Measurements from ENCODE around the gene DKC1.

DKC1 gene

DNA sequence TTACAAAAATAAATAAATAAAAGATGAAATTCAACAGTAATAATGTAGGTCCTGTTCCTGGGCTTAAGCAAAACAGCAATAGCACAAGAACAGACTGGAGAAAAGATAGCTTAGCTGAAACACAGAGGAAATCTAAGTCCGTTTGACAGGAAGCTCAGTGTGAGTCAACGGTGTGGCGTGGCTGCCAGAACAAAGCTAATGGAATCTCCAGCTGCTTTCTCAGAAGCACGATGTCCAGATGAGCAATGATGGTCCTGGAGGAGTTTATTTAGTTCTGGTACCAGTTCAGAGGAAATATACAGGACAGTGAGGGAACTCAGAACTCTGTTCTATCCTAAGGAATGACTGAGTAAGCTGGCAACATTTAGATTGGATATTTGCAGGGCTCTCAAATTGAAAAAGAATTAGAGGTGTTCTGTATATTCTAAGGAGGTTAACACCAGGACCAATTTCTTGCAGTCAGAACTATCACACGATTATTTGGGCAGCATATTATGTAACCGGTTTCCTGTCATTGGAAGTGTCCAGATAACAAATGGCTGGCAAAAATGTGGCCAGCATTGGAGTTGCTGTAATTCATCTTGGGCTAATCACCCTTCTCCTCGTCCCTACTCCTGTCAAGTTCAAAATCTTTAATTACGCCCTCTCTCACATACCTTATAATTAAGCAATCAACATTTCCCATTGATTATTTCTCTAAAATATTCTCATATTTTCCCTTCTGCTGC lies 24.5 kb upstream of the DKC1 start:
- peak; percentile 29 to 67 for DNase-seq

DNA sequence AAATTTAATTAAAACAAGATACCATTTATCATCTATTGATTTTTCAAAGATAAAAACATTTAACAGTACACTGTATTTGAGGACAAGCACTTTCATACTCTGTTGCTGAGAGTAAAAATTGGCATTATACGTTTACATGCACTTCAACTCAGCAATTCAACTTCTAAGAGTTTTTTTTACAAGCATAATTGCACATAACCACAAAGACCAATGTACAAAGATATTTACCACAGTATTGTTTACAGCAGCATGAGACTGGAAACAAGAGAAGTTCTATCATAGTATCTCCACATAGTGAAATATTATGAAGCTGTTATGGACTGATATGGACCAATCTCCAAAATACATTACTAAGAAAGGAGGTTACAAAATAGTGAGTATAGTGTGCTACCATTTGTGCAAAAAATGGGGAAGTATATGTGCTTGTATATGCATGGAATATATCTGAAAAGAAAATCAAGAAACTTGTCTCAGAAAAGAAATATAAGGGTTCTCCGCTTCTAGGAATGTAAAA lies 22.7 kb upstream of the DKC1 start:
- no peak for DNase-seq

DNA sequence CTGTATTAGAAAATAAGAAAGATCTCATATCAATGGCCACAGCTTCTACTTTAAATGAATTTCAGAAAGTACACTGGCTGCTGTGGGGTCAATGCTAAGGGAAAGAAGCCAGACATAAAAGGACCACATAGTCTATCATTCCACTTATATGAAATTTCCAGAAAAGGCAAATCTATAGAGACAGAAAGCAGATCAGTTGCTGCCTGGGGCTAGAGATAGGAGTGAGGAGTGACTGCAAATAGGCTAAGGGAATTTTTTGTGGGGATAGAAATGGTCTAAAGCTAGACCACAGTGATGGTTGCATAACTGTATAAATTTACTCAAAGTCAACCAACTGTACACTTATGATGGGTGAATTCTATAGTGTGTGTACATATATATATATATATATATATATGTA lies 20.1 kb upstream of the DKC1 start:
- no peak for DNase-seq

DNA sequence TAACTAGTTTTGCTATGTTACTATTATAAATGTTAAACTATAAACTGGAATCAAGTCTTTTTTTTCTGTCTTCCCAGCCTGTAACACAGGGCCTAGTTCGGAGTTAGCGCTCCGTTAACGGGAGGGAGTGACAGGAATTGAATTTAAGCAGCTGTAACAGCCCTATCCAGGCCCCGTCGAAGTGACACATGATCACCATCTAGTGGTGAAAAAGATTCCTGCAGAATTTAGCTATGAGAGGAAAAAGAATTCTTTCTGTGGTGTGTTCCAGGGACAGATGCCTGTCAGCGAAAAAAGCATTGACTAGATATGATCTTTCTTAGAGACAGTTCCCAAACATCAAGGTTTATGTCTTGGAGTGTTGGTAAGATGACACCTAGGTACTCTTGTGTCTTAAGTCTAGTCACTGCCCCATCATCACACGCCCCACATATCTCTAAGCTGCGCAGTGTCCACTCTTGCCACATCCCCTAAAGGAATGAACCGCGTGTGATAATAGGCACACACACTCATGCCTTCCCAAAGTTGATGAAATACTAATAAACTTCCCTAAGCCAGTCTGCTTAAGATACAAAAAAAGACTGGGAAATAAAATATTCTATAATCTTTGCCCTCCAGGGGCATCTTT lies 13.8 kb upstream of the DKC1 start:
- peak; percentile 63 to 66 for DNase-seq

GRCh38 chrX:154749856-154750255 lies 12.8 kb upstream of the DKC1 start:
- no peak for DNase-seq

DNA sequence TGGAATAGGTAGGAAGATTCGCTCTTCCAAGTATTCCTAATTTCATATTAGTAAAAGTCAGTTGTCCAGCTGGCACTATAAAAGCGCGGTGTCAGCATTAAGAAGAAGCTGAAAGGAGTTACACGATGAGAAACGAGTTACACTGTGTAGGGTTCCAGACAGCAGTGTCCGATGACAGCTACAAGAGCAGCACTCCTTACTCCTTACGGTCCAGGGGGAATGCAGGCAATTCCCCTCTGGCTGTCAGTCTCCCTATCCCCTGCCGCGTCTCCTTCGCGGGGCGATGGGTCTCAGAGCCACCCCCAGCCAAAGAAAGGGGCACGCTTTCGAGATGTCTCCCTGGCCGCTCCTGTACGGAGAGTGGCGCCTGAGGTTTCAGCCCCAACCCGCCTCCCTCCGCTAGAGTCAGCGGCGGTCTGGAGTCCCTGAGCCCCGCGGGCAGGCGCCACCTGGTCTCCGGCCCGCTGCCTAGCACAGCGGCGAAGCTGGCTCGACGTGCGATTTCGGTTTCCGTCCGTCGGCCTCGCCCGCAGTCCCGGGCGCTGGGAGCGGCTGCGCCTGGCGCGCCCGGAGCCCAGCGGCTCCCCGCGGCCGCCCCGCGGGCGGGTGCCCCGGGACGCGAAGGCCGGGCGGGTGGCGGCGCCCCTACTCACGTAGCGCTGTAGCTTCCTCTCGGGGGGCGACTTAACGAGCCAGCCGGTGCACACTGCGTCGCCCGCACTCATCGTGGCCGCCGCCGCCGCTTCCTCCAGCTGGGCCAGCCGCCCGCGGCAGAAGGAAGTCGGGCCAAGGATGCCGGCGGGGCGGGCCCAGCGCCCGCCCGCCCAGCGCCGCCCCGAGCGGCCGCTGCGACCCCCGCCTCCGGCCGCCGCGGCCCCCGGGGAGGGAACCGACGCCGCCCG lies 12.1 kb upstream of the DKC1 start, which contains the start of gene GAB3:
Gene GAB3, minus strand, starts transcription at position 777 of the 902 bp plus-strand sequence. Its CDS starts 52 bp downstream, at position 725.
- DNase-seq: peak in 1 of 2 experiments; percentile 17

- peak; percentile 40 to 55 for DNase-seq
Observed at GRCh38 chrX:154751203-154751668, 11.4 kb upstream of the DKC1 start.

GRCh38 chrX:154751669-154752271 lies 10.9 kb upstream of the DKC1 start:
- DNase-seq: no peak

GRCh38 chrX:154758696-154759095 lies 4.0 kb upstream of the DKC1 start:
- DNase-seq: no peak

DNA sequence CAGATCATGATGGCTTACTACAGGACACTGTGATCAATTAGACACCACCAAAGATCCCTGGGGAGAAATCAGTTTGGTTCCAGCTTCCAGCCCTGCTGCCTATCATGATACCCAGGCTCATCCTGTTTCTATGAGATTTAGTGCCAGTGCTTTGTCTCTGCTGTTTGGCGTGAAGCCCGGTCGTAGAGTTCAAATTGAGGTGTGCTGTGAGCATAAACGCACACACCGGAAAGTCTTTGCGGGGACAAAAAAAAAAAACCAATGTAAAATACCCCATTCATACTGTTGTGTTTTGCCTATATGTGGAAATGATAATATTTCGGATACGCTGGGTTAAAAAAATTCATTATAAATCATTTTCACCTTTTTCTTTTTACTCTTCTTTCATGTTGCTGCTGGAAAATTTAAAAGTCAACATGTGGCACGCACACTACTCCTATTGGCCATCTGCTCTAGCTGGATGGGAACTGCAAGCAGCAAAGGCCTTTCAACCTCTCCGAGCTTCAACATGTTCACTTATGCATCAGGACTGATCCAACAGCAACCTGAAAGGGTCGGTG lies 607 bp upstream of the DKC1 start:
- DNase-seq: no peak

DNA sequence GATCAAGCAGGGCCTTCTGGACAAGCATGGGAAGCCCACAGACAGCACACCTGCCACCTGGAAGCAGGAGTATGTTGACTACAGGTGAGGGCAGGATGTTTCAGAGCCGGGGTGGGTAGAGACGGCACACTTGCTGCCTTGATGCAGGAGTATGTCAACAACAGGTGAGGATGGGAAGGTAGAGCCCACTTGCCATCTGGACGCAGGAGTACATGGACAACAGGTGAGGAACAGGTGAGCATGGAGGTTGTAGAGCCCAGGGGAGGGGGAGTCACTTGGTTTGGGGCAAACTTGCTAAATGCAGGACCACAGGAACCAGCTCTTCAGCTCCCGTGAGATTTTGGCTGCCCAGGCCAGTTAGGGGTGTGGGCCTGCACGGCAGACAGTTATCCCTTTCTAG lies 12.0 kb downstream of the DKC1 start:
- no peak for DNase-seq

DNA sequence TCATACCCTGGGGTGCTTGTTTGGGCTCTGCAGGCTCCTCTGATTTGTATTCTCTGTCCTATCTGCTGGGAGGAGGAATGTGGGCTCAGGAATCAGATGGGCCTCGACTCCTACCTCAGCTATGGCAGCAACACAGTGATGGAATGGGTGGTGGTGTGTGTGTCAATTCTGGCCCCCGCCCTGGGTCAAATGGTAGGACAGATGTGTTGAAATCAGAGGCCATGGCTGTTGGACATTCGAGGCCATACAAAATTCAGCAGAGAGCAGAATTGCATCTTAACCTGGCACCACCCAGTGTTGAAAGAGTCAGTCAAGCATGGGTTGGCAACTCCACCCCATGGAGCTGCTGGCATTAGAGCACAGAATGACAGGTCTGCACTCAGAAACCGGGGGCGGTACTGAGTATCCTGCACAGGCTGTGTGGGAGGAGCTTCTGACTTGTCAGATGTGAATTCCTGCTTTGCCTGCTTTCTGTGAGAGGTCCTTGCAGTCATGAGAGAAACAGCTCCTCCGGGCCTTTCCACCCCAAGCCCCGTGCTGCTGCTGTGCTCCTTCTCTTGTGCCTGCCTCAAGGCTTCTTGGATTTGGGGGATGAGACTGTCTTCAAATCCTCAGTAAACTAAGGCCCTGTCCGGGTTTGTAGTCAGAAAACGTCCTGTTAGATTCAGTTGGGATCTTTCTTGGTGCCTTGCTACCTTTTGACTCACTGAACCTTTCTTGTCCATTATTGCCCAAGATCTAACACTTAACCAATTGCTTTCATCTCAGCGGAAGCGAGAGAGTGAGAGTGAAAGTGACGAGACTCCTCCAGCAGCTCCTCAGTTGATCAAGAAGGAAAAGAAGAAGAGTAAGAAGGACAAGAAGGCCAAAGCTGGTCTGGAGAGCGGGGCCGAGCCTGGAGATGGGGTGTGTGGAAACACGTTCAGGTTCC lies 13.0 kb downstream of the DKC1 start:
- peak in 1 of 2 experiments; percentile 12 for DNase-seq

DNA sequence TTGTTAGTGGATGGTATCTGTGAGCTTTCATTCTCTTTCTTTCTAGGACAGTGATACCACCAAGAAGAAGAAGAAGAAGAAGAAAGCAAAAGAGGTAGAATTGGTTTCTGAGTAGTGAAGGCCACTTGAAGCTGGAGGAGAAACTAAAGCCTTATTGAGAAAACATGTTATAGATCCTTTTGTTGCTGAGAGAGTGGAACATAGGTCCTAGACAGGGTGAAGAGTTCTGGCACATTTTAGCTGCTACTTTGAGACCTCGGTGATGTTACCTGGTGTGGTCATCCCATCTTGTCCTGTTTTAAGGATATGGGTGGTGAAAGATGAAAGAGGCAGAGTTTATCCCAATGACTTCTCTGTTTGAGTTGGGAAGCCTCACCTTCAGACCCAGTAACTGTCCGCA lies 14.1 kb downstream of the DKC1 start:
- no peak for DNase-seq

- no peak for DNase-seq
Observed at GRCh38 chrX:154779261-154779660, 16.6 kb downstream of the DKC1 start.

DNA sequence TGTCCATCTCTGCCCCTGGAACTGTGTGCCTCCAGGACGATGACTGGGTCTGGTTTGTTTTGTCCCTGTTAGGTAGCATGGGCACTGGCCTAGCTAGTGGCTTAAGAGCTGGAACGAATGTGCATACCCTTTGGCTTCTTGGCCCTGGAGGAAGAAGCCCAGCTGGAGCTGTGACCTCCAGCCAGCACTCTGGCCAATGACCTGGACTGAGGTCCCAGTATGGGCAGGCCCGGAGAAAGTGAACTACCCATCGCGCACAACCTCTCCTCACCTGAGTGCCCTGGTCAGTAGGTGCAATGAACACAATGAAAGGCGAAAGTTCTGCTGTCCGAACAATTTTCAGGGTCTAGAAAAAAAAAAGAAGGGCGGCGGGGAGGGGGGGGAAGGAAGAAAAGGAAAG lies 18.3 kb downstream of the DKC1 start:
- no peak for DNase-seq

- peak in 1 of 2 experiments; percentile 19 for DNase-seq
Observed at GRCh38 chrX:154784149-154784995, 21.7 kb downstream of the DKC1 start.

DNA sequence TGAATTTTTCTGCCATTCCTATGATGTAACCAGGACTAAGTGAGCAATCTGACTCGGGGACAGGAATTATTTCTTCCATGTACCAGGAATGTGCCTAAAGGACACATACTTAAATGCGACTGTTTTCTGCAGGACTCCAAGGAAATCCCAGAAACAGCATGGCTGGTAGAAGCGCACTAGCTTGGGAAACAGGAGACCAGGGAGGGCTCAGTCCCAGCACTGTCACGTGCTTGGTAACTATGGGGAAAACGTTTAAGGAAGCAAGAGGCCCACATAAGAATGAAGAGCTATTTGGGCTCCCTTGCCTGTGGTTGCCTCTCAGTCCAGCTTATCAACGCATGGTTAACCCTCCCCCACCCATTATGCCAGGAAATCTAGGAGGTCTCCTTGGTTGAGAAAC lies 23.1 kb downstream of the DKC1 start:
- DNase-seq: peak; percentile 22 to 40

- no peak for DNase-seq
Observed at GRCh38 chrX:154791467-154791866, 28.8 kb downstream of the DKC1 start.

- no peak for DNase-seq
Observed at GRCh38 chrX:154791939-154792338, 29.3 kb downstream of the DKC1 start.

All from Kasumi-1 (cell line).